GM21717 (cell line): ENCODE measurements around the gene MAN2A2.
"Not testable (repeated sequence)": the region's sequence is repeated elsewhere in the genome, so short reads cannot be mapped to it uniquely, and the experiment has no call there.

Source experiments
- ATAC-seq: cut with Tn5 transposase; IDR thresholded peaks from one replicate; pipeline ENCODE4 v1.9.1; 2021; ENCODE audit warnings: mild to moderate bottlenecking, moderate library complexity; ENCODE audit not compliant: unreplicated experiment

MAN2A2 gene

DNA sequence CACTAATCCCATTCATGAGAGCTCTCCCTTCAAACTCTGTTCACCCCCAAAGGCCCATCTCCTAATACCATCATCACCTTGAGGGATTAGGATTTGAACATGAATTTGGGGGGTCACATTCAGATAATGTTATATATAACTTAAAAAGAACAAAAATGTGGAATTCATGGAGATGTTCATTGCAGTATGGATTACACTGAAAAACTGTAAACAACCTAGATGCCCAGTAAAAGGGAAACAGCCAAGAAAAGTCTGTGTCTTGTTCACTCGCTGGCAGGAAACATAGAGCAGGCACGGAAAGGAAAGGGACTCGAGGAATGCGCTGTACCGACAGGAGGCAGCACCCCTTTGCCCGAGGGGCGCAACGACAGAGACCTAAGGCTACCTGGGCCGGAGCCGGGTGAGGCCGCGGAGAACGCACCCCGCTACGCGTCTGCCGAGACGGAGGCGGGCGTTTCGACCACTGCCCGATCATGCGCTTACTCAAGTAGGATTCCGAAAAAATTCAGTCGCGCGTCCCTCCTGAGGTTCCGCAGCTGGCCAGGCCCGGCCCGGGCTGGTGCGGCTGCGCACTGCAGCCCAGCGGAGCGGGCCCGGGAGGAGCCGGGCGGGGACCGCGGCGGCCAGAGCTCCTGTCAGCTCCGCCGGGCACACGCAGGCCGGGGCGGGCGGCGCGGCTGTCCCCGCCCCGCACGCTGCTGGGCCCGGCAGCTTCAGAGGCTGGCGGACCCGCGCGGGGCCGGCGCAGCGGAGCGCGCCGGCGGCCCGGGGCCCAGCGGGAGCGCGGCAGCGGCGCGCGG lies 862 bp upstream of the MAN2A2 start:
- ATAC-seq: peak; percentile 65

DNA sequence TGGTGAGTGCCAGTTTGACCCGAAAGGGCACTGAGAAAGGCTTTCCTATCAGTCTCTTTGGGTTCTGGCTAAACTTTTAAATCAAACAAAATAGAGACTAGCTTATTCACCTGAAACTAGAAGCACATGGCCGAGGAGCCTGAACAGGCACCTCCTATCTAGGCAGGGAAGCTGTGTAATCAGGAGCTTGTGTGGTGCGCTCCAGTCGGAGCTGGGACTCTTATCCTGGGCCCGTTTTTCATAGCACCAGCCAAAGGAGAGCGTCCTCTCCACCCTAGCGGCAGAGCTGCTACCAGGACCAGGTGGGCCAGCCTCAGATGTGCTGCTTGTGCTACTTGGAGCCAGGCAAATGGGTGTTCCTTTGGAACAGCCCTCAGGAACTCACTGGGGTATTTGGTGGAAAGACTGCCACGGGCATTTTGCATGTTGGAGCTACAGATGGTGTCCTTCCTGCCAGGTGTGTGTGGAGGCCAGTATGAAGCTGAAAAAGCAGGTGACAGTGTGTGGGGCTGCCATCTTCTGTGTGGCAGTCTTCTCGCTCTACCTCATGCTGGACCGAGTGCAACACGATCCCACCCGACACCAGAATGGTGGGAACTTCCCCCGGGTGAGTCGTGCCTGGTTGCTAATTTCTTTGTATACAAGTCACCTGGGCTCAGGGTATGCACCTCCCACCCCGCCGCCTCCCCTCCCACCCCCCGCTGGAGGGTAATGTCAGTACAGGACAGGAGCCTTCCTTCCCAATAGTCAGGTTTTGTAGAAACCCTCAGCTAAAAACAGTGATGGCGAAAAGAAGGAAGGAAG lies 833 bp downstream of the MAN2A2 start:
- ATAC-seq: no peak

DNA sequence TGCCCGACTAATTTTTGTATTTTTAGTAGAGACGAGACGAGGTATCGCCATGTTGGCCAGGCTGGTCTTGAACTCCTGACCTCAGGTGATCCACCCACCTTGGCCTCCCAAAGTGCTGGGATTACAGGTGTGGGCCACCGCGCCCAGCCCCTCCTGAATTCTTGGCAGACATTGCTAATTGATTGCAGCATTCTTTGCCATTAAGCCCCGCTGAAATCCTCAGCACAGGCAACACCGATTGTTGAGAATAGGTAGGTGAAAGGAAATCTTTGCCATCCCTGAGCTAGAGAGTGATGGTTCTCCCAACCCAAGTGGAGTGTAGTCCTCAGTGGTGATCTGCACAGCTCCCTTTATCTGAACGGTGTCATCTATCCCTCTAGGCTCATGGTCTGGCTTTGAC lies 1.6 kb downstream of the MAN2A2 start:
- no peak for ATAC-seq

- no peak for ATAC-seq
Measured at GRCh38 chr15:90905306-90906180, 2.4 kb downstream of the MAN2A2 start.

DNA sequence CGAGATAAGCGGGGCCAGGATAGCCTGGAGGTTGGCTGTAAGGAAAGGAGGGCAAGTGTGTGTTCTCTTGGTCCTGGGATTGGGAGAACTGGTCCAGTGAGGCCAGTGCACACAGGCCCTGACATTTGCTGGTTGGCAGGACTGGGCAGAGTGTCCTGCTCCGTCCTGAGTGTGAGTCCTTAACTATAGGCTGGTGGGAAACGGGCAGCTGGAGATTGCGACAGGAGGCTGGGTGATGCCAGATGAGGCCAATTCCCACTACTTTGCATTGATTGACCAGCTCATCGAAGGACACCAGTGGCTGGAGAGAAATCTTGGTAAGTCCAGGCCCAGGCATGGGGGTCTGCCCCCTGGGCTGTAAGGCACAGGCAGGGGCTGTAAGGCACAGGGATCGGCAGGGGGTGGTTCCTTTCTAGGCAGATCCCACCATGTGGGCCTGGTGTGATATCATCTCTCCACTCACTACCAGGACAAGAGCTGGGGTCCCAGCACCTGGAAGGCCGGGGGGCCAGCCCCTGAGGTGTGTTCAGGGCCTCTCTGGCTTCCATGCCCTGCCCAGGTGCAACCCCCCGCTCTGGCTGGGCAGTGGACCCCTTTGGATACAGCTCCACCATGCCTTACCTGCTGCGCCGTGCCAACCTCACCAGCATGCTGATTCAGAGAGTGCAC lies 3.2 kb downstream of the MAN2A2 start:
- ATAC-seq: no peak

- no peak for ATAC-seq
Measured at GRCh38 chr15:90907051-90907660, 4.1 kb downstream of the MAN2A2 start.

DNA sequence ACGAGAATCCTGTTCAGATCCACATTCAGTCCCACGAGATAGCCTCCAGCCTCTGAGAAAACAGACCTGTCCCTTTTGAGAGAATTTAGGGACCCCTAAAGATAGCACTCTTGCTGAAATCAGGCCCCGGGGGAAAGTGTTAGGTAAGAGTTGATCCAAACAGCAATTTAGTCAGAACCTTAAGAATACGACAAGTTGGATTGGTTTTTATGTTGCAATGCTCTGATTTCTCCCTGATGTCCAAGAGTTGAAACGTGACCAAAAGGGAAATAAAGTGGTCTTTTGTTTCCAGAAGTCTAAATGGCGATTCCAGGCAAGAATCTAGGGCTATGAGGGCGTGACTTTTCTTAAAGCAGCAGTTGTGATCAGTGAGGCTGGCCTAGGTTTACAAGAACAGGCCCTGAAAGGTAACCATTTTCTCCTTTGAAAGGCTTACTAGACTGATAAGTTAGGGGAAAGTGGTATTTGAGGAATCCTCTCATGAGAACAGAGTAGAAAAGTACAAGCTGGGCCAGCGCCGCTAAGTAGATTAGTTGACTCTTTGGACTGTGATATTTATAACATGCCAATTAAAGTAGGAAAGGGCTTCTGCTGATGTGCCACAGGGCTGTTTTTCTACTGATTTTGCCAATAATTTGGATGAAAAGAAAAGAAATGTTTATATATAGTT lies 4.9 kb downstream of the MAN2A2 start:
- ATAC-seq: no peak

- ATAC-seq: not testable (repeated sequence)
Measured at GRCh38 chr15:90909449-90909848, 6.3 kb downstream of the MAN2A2 start.

- no peak for ATAC-seq
Measured at GRCh38 chr15:90909976-90910375, 6.9 kb downstream of the MAN2A2 start.

- ATAC-seq: no peak
Measured at GRCh38 chr15:90910441-90911301, 7.6 kb downstream of the MAN2A2 start.

GRCh38 chr15:90911302-90911623 lies 8.2 kb downstream of the MAN2A2 start:
- ATAC-seq: no peak

DNA sequence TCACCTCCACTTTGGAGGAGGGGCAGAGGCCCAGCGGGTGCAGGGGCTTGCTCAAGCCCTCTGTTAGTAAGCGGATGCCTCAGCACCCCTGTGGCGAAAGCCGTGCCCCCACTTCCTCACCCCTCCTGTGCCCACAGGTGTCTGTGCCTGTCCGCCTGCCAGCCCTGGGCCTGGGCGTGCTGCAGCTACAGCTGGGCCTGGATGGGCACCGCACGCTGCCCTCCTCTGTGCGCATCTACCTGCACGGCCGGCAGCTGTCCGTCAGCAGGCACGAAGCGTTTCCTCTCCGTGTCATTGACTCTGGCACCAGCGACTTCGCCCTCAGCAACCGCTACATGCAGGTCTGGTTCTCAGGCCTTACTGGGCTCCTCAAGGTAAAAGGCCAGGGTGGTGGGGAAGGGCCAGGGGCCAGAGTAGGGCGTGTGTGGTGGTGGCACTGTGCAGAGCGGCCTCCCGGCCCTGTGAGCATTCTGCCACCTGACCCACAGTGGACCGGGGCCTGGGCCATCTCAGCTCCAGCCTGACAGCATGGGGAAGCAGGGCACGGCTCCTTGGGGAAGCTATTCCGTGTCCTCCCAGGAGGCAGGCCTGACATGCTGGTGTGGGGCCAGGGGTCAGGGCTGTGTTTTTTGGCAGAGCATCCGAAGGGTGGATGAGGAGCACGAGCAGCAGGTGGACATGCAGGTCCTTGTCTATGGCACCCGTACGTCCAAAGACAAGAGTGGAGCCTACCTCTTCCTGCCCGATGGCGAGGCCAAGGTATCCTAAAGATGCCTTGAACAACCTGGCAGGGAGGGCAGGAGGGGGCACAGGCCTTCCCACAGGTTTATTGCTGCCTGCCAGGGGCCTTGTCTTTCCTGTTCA lies 9.0 kb downstream of the MAN2A2 start:
- ATAC-seq: no peak

DNA sequence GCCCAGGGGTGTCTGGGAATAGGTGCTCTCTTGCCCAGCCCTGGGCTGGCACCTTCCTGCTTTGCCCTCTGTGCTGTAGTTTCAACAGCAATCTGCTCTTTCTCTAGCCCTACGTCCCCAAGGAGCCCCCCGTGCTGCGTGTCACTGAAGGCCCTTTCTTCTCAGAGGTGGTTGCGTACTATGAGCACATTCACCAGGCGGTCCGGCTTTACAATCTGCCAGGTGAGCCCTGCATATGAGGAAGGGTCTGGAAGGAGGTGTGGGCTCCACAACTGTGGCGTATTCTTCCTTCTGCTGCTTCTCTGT lies 9.6 kb downstream of the MAN2A2 start:
- ATAC-seq: no peak

DNA sequence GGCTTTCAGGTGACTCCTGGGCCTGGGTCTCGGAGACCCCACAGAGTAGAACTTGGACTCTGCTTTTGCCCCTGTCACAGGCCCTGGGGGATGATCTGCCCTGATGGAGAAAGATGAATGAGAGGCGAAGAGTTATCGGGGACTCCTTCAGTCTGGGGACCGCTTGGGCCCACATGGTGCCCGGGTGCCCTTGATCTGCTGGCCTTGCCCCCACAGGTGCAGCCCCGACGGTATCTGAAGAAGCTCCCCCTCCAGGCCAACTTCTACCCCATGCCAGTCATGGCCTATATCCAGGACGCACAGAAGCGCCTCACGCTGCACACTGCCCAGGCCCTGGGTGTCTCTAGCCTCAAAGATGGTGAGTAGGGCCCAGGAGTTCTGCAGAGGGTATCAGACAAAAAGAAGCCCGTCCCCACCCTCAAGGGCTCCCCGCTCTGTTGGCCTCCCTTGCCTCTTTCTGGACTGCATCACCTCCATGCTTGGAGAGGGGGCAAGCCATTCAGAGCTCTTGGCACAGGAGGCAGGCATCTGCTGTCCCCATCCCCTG lies 10.4 kb downstream of the MAN2A2 start:
- ATAC-seq: no peak

DNA sequence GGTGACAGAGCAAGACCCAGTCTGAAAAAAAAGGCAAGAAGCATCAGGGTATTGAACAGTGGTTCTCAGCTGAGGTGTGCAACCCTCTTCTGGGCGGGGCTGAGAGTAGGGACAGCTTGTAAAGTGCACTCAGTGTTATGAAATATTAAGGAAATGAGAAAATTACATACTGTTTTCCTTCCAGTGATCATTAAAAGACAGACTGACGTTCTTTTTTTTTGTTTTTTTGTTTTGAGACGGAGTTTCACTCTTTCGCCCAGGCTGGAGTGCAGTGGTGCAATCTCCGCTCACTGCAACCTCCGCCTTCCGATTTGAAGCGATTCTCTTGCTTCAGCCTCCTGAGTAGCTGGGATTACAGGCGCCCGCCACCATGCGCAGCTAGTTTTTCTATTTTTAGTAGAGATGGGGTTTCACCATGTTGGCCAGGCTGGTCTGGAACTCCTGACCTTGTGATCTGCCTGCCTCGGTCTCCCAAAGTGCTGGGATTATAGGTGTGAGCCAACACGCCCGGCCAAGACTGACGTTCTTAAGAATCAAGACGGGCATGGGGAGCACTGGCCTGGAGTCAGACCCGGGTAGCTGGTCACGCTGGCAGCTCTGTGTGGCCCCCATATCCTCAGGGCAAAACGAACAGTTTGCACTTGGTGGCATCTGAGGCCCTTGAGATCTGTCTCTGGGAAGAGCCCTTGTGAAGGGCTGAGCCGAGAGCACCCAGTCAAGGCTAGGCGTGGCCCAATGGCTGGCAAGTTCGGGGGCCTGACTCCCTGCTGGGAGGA lies 11.4 kb downstream of the MAN2A2 start:
- ATAC-seq: no peak

DNA sequence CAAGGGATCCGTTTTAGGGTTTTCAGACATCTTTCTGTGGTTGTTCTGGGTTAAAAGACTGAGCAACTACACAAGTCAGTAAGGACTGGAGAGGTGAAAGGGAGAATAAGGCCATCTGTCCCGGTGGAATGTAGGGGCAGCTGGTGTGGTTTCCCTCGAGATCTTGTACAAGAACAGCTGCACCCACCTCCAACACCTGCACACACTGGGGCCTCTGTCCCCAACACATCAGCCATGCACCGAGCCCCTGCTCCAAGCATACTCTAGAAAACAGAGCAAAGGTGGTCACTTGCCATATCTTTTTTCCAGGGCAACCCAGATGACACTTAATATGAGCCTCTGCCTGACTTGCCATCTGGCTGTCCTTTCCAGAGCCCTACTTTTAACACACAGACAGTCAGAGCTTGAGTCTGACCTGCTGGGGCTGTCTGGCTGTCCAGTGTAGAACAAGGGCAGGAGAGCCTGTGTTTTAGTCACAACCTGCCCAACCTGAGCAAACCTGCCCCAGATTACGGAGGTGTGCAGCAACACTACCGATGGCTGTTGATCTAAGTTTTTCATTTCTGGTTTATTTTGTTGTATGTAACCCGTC lies 12.2 kb downstream of the MAN2A2 start:
- no peak for ATAC-seq
